B cell (primary cell): ENCODE measurements around the gene CCDC3.

ENCODE experiments used
- CTCF ChIP-seq: fragments of 200-600 bp; IDR thresholded peaks from one replicate; pipeline ENCODE4 v1.8.0; 2022; ENCODE audit warnings: antibody characterized with exemption, mild to moderate bottlenecking
- EZH2 ChIP-seq: IDR thresholded peaks from 2 replicates; pipeline ENCODE4 v1.6.1; 2012; ENCODE audit warnings: borderline replicate concordance, low read depth, mild to moderate bottlenecking, moderate library complexity, low read length; ENCODE audit not compliant: insufficient read depth, poor library complexity, severe bottlenecking

- TF ChIP-seq CTCF (no peak), EZH2 (no peak)
Measured at GRCh38 chr10:13001887-13002212, 337 bp upstream of the CCDC3 start.
